Ishikawa (cell line): Measurements from ENCODE around the gene AMFR.

Source experiments
- CEBPB ChIP-seq: IDR thresholded peaks from 2 replicates; pipeline ENCODE4 v1.6.1; 2012
- CREB1 ChIP-seq: IDR thresholded peaks from 2 replicates; pipeline ENCODE4 v1.6.1; 2012; ENCODE audit warnings: low read depth
- EGR1 ChIP-seq: IDR thresholded peaks from 2 replicates; pipeline ENCODE4 v1.6.1; 2012
- EP300 ChIP-seq: IDR thresholded peaks from 2 replicates; pipeline ENCODE4 v1.6.1; 2012; ENCODE audit warnings: borderline replicate concordance
- FOXM1 ChIP-seq: IDR thresholded peaks from 2 replicates; pipeline ENCODE4 v1.6.1; 2012; ENCODE audit warnings: low read depth, borderline replicate concordance
- MAX ChIP-seq: IDR thresholded peaks from 2 replicates; pipeline ENCODE4 v1.6.1; 2012
- NFIC ChIP-seq: IDR thresholded peaks from 2 replicates; pipeline ENCODE4 v1.6.1; 2012
- RAD21 ChIP-seq: IDR thresholded peaks from 2 replicates; pipeline ENCODE4 v1.6.1; 2012; ENCODE audit warnings: low read depth
- REST ChIP-seq: IDR thresholded peaks from 2 replicates; pipeline ENCODE4 v1.6.1; 2012; ENCODE audit warnings: low read depth, mild to moderate bottlenecking
- TAF1 ChIP-seq: IDR thresholded peaks from 2 replicates; pipeline ENCODE4 v1.6.1; 2012; ENCODE audit warnings: low read depth, mild to moderate bottlenecking
- TCF12 ChIP-seq: IDR thresholded peaks from 2 replicates; pipeline ENCODE4 v1.6.1; 2012; ENCODE audit warnings: low read depth
- TEAD4 ChIP-seq: IDR thresholded peaks from 2 replicates; pipeline ENCODE4 v1.6.1; 2012
- USF1 ChIP-seq: IDR thresholded peaks from 2 replicates; pipeline ENCODE4 v1.6.1; 2012
- YY1 ChIP-seq: IDR thresholded peaks from 2 replicates; pipeline ENCODE4 v1.6.1; 2012; ENCODE audit warnings: low read depth
- ZBTB7A ChIP-seq: IDR thresholded peaks from 2 replicates; pipeline ENCODE4 v1.6.1; 2012; ENCODE audit warnings: low read depth

AMFR gene

GRCh38 chr16:56425439-56425832, at the start of gene AMFR:
Gene AMFR (minus strand): TSS chr16:56425545. CDS start chr16:56425327, 218 bp downstream.
- TF ChIP-seq TAF1 (peak; percentile 21; the same call in 1 of the 2 replicates), TCF12 (no peak), REST (no peak)

GRCh38 chr16:56470666-56471065, 45.3 kb upstream of the AMFR start:
- TF ChIP-seq TAF1, result no peak
- TF ChIP-seq EP300, result no peak
- TF ChIP-seq TEAD4, result no peak
- no peak for TF ChIP-seq TCF12
- TF ChIP-seq REST, result no peak
- no peak for TF ChIP-seq MAX
- no peak for TF ChIP-seq USF1
- no peak for TF ChIP-seq EGR1
- TF ChIP-seq CREB1, result no peak
- TF ChIP-seq CEBPB, result no peak
- no peak for TF ChIP-seq RAD21
- TF ChIP-seq FOXM1, result no peak
- no peak for TF ChIP-seq YY1
- TF ChIP-seq NFIC, result no peak
- no peak for TF ChIP-seq ZBTB7A

GRCh38 chr16:56470232-56470631, 44.9 kb upstream of the AMFR start:
- TF ChIP-seq ZBTB7A (no peak), TCF12 (no peak), CREB1 (no peak), YY1 (no peak), EGR1 (no peak), NFIC (no peak)

GRCh38 chr16:56469748-56470147, 44.4 kb upstream of the AMFR start:
- TF ChIP-seq EGR1 (no peak), TEAD4 (no peak), ZBTB7A (no peak)

- TF ChIP-seq TCF12, result no peak
- no peak for TF ChIP-seq CREB1
Measured at GRCh38 chr16:56468800-56469199, 43.5 kb upstream of the AMFR start.

GRCh38 chr16:56466344-56466743, 41.0 kb upstream of the AMFR start:
- TF ChIP-seq ZBTB7A (no peak), CREB1 (no peak), TAF1 (no peak), TEAD4 (no peak), TCF12 (no peak), NFIC (no peak), EP300 (no peak), EGR1 (no peak), FOXM1 (no peak), REST (no peak), MAX (no peak), CEBPB (no peak)
